Mucosa of rectum (tissue), 2 donors: ENCODE measurements around the gene FARP1.

Experiments used
- H3K27ac ChIP-seq, 2 donors: one replicate each; pipeline ENCODE4 v1.7.0; 2013; ENCODE audit warnings: inconsistent platforms in 2 of 2, low read depth in 2 of 2, low read length in 2 of 2
- H3K27me3 ChIP-seq, 2 donors: one replicate each; pipeline ENCODE4 v1.7.0; 2013; ENCODE audit warnings: low read length in 2 of 2; ENCODE audit not compliant: control insufficient read depth in 2 of 2, insufficient read depth in 2 of 2
- H3K36me3 ChIP-seq, 2 donors: one replicate each; pipeline ENCODE4 v1.7.0; 2013; ENCODE audit warnings: low read length in 2 of 2; ENCODE audit not compliant: control insufficient read depth in 2 of 2, insufficient read depth in 2 of 2
- H3K4me1 ChIP-seq, 2 donors: one replicate each; pipeline ENCODE4 v1.7.0; 2013; ENCODE audit warnings: low read length in 2 of 2, mild to moderate bottlenecking in 1 of 2; ENCODE audit not compliant: control insufficient read depth in 2 of 2, insufficient read depth in 2 of 2
- H3K4me3 ChIP-seq, 2 donors: one replicate each; pipeline ENCODE4 v1.7.0; 2013; ENCODE audit warnings: low read length in 2 of 2
- H3K9ac ChIP-seq, 2 donors: one replicate each; pipeline ENCODE4 v1.7.0; 2013; ENCODE audit warnings: low read length in 2 of 2, low read depth in 1 of 2, mild to moderate bottlenecking in 1 of 2
- H3K9me3 ChIP-seq, 2 donors: one replicate each; pipeline ENCODE4 v1.7.0; 2013; ENCODE audit warnings: low read length in 2 of 2; ENCODE audit not compliant: control insufficient read depth in 2 of 2
- donor health status: healthy.
- donor health status: Normal muscosa, but diverticular disease.

FARP1 gene

DNA sequence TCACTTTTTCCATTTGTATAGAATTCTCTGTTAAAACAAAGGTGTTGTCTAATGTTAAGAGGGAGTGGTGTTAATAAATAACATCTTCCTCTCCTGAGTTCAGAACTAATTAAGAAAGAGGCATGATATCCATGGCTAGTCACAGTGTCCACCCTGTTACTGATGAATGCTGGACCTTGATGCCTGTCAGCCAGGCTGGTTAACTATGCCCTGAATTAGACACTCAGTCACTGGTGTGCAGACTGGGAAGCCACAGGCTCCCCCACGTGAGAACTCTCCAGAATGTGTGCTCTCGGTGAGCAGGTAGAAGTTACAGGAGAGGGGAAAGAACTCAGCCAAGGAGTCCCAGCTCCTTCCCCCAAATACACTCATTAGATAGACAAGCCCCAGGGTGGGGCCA is 90.2 kb downstream of the FARP1 start:
- Histone ChIP-seq H3K4me3 (no peak overlapping the region), H3K27me3 (no peaks in the 10 kb centered on the region), H3K4me1 (no peaks in the 10 kb centered on the region), H3K36me3 (no peaks in the 10 kb centered on the region), H3K27ac (no peak overlapping the region), H3K9ac (no peak overlapping the region), H3K9me3 (no peaks in the 10 kb centered on the region)

DNA sequence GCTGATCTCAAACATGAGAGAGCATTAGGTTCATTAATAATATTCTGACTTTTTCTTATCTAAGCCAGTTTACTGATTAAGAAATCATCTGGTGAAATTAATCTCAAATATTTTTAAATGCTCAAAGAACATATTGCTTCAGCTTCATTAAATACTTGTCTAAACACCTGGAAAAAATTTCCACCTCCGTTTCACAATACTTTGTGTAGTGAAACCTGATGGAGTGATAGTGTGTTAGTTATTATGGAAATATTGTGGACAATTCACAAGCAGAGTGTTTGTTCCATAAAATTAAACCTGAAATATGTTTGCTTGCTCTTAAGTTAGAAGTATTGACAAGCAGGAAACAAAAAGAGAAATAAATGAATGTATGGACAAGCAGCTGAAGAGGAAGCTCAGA is 91.5 kb downstream of the FARP1 start:
- Histone ChIP-seq H3K27me3 (no peaks in the 10 kb centered on the region), H3K27ac (no peak overlapping the region), H3K9ac (no peak overlapping the region), H3K4me1 (no peaks in the 10 kb centered on the region), H3K36me3 (no peaks in the 10 kb centered on the region), H3K9me3 (no peaks in the 10 kb centered on the region), H3K4me3 (no peak overlapping the region)

DNA sequence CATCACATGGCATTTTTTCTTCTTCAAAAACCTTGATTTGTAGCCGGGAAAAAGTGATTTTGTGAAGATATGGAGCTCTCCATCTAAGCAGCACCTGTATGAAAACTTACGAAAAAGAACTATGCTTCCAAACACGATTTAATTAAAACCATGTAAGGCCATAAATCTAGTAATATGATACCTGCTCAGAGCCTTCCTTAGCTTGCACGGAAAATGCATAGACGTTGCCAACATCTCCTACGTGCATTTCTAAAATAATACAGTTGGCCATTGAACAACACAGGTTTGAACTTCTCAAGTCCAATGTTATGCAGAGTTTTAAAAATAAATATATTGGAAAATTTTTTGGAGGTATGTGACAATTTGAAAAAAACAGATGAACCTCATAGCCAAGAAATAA is 93.3 kb downstream of the FARP1 start:
- Histone ChIP-seq H3K4me1 (no peaks in the 10 kb centered on the region), H3K27me3 (no peaks in the 10 kb centered on the region), H3K4me3 (no peak overlapping the region), H3K36me3 (no peaks in the 10 kb centered on the region), H3K9me3 (no peaks in the 10 kb centered on the region), H3K27ac (no peak overlapping the region), H3K9ac (no peak overlapping the region)

DNA sequence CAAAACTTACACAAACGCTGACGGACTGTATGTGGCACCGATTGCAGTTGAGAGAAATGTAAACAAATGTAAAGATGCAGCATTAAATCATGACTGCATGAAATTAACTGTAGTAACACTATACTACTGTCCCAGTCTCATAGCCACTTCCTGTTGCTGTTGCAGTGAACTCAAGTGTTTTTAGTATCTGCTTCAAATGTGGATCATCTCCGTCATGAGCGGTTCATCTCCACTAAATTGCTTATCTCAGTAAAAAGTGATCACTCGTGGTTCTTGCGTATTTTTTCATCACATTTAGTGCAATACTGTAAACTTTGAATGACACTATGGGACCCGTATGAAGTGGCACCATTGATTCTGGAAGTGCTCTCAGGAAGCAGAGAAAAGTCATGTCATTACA is 94.4 kb downstream of the FARP1 start:
- no peak overlapping the region for H3K4me3 ChIP-seq
- no peak overlapping the region for H3K9ac ChIP-seq
- H3K4me1 ChIP-seq, result no peaks in the 10 kb centered on the region

GRCh38 chr13:98239162-98240076 is 96.5 kb downstream of the FARP1 start:
- Histone ChIP-seq H3K27me3 (no peaks in the 10 kb centered on the region), H3K27ac (no peak overlapping the region), H3K36me3 (no peaks in the 10 kb centered on the region), H3K4me3 (no peak overlapping the region), H3K9me3 (no peaks in the 10 kb centered on the region), H3K4me1 (no peaks in the 10 kb centered on the region), H3K9ac (no peak overlapping the region)

More for the DNA sequence above, 94.4 kb downstream of the FARP1 start:
- H3K9me3 ChIP-seq, result no peaks in the 10 kb centered on the region
- no peaks in the 10 kb centered on the region for H3K36me3 ChIP-seq
- H3K27ac ChIP-seq, result no peak overlapping the region
- no peaks in the 10 kb centered on the region for H3K27me3 ChIP-seq

DNA sequence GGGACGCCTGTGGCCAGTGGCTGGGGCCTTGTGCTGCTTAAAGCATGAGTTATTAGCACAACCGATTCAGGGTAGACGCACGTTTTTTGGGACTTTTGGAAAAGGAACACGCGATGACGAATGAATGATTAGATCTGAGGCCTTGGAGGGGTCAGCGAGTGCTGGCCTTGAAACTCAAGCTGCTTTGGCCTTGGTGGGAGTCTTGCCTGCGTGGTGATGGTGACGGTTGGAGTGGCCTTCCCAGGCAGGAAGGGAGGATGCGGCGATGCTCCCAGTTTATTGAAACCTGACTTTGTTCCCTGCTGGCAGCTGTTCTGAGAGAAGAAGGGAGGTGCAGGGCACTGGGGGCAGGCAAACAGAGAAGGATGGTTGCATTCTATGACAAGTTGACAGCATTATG is 97.2 kb downstream of the FARP1 start:
- Histone ChIP-seq H3K4me3 (no peak overlapping the region), H3K9ac (no peak overlapping the region), H3K9me3 (no peaks in the 10 kb centered on the region), H3K4me1 (no peaks in the 10 kb centered on the region), H3K36me3 (no peaks in the 10 kb centered on the region), H3K27me3 (no peaks in the 10 kb centered on the region), H3K27ac (no peak overlapping the region)

DNA sequence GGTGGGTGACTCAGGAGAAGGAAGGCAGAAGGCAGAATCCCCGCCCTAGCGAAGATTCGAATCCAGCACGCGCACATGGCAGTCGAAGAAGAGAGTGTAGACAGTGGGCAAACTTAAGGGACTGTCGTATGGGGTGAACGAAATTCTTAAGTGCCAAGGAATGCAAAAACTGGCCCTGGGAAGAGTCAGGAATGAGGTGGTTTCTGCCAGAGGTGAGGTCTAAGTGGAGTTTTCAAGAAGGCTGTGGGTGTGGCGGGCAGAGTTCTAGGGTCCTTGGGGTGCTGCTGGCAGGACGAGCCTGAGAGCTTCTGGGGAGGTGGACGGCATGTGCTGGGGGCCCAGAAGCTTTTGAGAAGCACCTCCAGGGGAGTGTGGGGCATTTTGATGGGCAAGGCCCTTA is 98.1 kb downstream of the FARP1 start:
- no peak overlapping the region for H3K9ac ChIP-seq
- H3K4me1 ChIP-seq, result no peaks in the 10 kb centered on the region
- H3K36me3 ChIP-seq, result no peaks in the 10 kb centered on the region
- H3K9me3 ChIP-seq, result no peaks in the 10 kb centered on the region
- H3K4me3 ChIP-seq, result no peak overlapping the region
- H3K27ac ChIP-seq, result no peak overlapping the region
- no peaks in the 10 kb centered on the region for H3K27me3 ChIP-seq

GRCh38 chr13:98241976-98242375 is 99.1 kb downstream of the FARP1 start:
- Histone ChIP-seq H3K36me3 (no peaks in the 10 kb centered on the region), H3K27me3 (no peaks in the 10 kb centered on the region), H3K4me1 (no peaks in the 10 kb centered on the region), H3K9ac (no peak overlapping the region), H3K4me3 (no peak overlapping the region), H3K9me3 (no peaks in the 10 kb centered on the region), H3K27ac (no peak overlapping the region)

DNA sequence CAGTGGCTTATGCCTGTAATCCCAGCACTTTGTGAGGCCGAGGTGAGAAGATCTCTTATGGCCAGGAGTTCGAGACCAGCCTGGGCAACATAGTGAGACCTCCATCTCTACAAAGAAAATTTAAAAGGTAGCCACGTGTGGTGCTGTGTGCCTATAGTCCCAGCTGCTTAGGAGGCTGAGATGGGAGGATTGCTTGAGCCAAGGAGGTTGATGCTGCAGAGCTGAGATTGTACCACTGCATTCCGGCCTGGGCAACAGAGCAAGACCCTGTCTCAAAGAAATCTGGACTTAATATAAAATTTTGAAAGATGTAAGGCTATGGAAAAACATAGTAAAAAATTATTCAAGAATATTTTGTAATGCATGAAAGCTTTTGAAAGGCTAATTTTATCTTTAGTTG is 99.5 kb downstream of the FARP1 start:
- Histone ChIP-seq H3K27ac (no peak overlapping the region), H3K9me3 (no peaks in the 10 kb centered on the region), H3K36me3 (no peaks in the 10 kb centered on the region), H3K9ac (no peak overlapping the region), H3K27me3 (no peaks in the 10 kb centered on the region), H3K4me3 (no peak overlapping the region), H3K4me1 (no peaks in the 10 kb centered on the region)

DNA sequence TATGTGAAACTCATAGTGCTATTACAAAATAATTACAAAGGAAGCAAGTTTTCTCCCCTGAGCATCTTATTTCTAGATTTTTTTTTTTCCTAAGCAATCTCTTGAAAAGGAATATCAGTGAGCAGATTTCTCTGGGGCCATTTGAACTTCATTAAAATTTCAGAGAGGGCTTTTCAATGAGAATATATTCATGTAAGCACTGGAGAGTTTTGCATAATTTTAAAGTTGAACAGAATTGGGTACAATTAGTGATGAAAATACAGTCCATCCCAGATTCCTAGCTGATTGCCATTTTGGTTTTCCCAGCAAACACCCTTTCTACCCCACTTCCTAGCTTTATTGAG is 101.0 kb downstream of the FARP1 start:
- Histone ChIP-seq H3K9ac (no peak overlapping the region), H3K36me3 (no peaks in the 10 kb centered on the region), H3K4me3 (no peak overlapping the region), H3K27me3 (no peaks in the 10 kb centered on the region), H3K27ac (no peak overlapping the region), H3K9me3 (no peaks in the 10 kb centered on the region), H3K4me1 (no peaks in the 10 kb centered on the region)
